WTC11 (cell line): Measurements from ENCODE around the gene GABBR2.

Experiments
- CREM ChIP-seq: sonication (generic); formaldehyde crosslinking; IDR thresholded peaks from 2 replicates; pipeline ENCODE4 v1.8.1; 2022; ENCODE audit warnings: mild to moderate bottlenecking, missing genetic modification reagents, moderate library complexity
- ESRRA ChIP-seq: sonication (generic); formaldehyde crosslinking; IDR thresholded peaks from 2 replicates; pipeline ENCODE4 v1.8.1; 2022; ENCODE audit warnings: mild to moderate bottlenecking, missing genetic modification reagents, borderline replicate concordance
- FOXK1 ChIP-seq: sonication (generic); formaldehyde crosslinking; IDR thresholded peaks from 2 replicates; pipeline ENCODE4 v1.8.0; 2022; ENCODE audit warnings: mild to moderate bottlenecking, moderate library complexity, missing genetic modification reagents
- IRF1 ChIP-seq: sonication (generic); formaldehyde crosslinking; IDR thresholded peaks from 2 replicates; pipeline ENCODE4 v1.8.0; 2023; ENCODE audit warnings: missing genetic modification reagents
- JUN ChIP-seq: sonication (generic); formaldehyde crosslinking; IDR thresholded peaks from 2 replicates; pipeline ENCODE4 v1.8.0; 2023; ENCODE audit warnings: mild to moderate bottlenecking, missing genetic modification reagents
- MAX ChIP-seq: sonication (generic); formaldehyde crosslinking; IDR thresholded peaks from 2 replicates; pipeline ENCODE4 v1.8.0; 2022; ENCODE audit warnings: mild to moderate bottlenecking, missing genetic modification reagents
- NR3C1 ChIP-seq: sonication (generic); formaldehyde crosslinking; conservative IDR thresholded peaks from 2 replicates; pipeline ENCODE4 v1.8.1; 2023; ENCODE audit warnings: low read depth, mild to moderate bottlenecking, missing genetic modification reagents
- PREB ChIP-seq: sonication (generic); formaldehyde crosslinking; IDR thresholded peaks from 2 replicates; pipeline ENCODE4 v1.8.1; 2022; ENCODE audit warnings: mild to moderate bottlenecking, missing genetic modification reagents, moderate library complexity, borderline replicate concordance
- SP1 ChIP-seq: sonication (generic); formaldehyde crosslinking; conservative IDR thresholded peaks from 2 replicates; pipeline ENCODE4 v1.8.1; 2022; ENCODE audit warnings: missing genetic modification reagents
- ZNF263 ChIP-seq: sonication (generic); formaldehyde crosslinking; IDR thresholded peaks from 2 replicates; pipeline ENCODE4 v1.8.1; 2022; ENCODE audit warnings: low read depth, mild to moderate bottlenecking, moderate library complexity, missing genetic modification reagents
- ZNF416 ChIP-seq: fragments of 250-450 bp; sonication (Bioruptor Pico); IDR thresholded peaks from 2 replicates; pipeline ENCODE4 v1.9.0; 2021; ENCODE audit warnings: mild to moderate bottlenecking, inconsistent platforms
- TF ChIP-seq, protein P1 (sequence below): fragments of 200-600 bp; IDR thresholded peaks from 2 replicates; pipeline ENCODE4 v1.8.0; 2022; ENCODE audit warnings: antibody characterized with exemption
- TF ChIP-seq, protein P2 (sequence below): sonication (generic); formaldehyde crosslinking; IDR thresholded peaks from 2 replicates; pipeline ENCODE4 v1.8.0; 2022; ENCODE audit warnings: mild to moderate bottlenecking, missing genetic modification reagents
- TF ChIP-seq, protein P3 (sequence below): sonication (generic); formaldehyde crosslinking; IDR thresholded peaks from 2 replicates; pipeline ENCODE4 v1.8.1; 2023; ENCODE audit warnings: mild to moderate bottlenecking, moderate library complexity, missing genetic modification reagents

- TF ChIP-seq, protein P1, sequence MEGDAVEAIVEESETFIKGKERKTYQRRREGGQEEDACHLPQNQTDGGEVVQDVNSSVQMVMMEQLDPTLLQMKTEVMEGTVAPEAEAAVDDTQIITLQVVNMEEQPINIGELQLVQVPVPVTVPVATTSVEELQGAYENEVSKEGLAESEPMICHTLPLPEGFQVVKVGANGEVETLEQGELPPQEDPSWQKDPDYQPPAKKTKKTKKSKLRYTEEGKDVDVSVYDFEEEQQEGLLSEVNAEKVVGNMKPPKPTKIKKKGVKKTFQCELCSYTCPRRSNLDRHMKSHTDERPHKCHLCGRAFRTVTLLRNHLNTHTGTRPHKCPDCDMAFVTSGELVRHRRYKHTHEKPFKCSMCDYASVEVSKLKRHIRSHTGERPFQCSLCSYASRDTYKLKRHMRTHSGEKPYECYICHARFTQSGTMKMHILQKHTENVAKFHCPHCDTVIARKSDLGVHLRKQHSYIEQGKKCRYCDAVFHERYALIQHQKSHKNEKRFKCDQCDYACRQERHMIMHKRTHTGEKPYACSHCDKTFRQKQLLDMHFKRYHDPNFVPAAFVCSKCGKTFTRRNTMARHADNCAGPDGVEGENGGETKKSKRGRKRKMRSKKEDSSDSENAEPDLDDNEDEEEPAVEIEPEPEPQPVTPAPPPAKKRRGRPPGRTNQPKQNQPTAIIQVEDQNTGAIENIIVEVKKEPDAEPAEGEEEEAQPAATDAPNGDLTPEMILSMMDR: no peak
- TF ChIP-seq, protein P2, sequence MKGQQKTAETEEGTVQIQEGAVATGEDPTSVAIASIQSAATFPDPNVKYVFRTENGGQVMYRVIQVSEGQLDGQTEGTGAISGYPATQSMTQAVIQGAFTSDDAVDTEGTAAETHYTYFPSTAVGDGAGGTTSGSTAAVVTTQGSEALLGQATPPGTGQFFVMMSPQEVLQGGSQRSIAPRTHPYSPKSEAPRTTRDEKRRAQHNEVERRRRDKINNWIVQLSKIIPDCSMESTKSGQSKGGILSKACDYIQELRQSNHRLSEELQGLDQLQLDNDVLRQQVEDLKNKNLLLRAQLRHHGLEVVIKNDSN: no peak
- TF ChIP-seq MAX (CRISPR knock-in tag): no peak
- no peak for TF ChIP-seq ESRRA (CRISPR knock-in tag)
- no peak for TF ChIP-seq IRF1
- TF ChIP-seq SP1: no peak
- TF ChIP-seq NR3C1 (CRISPR knock-in tag): no peak
- TF ChIP-seq PREB: no peak
- no peak for TF ChIP-seq FOXK1
- no peak for TF ChIP-seq ZNF416 (CRISPR knock-in tag)
- no peak for TF ChIP-seq CREM (CRISPR knock-in tag)
- TF ChIP-seq, protein P3, sequence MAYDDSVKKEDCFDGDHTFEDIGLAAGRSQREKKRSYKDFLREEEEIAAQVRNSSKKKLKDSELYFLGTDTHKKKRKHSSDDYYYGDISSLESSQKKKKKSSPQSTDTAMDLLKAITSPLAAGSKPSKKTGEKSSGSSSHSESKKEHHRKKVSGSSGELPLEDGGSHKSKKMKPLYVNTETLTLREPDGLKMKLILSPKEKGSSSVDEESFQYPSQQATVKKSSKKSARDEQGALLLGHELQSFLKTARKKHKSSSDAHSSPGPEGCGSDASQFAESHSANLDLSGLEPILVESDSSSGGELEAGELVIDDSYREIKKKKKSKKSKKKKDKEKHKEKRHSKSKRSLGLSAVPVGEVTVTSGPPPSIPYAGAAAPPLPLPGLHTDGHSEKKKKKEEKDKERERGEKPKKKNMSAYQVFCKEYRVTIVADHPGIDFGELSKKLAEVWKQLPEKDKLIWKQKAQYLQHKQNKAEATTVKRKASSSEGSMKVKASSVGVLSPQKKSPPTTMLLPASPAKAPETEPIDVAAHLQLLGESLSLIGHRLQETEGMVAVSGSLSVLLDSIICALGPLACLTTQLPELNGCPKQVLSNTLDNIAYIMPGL (CRISPR knock-in tag): no peak
- TF ChIP-seq ZNF263 (CRISPR knock-in tag): no peak
- no peak for TF ChIP-seq JUN
Observed at GRCh38 chr9:98412101-98412842, 296.5 kb downstream of the GABBR2 start.
